NCI-H446 treated with DMSO at 0.1 percent for 48 hours (cell line): ENCODE results near the gene RAB8B.
A peak's percentile ranks its signal among the peaks of the same experiment; 100 is the strongest.

ENCODE experiments used
- DNase-seq: peaks from one replicate; lab custom pipeline; 2025; lab: John Stamatoyannopoulos, UW

RAB8B gene

DNA sequence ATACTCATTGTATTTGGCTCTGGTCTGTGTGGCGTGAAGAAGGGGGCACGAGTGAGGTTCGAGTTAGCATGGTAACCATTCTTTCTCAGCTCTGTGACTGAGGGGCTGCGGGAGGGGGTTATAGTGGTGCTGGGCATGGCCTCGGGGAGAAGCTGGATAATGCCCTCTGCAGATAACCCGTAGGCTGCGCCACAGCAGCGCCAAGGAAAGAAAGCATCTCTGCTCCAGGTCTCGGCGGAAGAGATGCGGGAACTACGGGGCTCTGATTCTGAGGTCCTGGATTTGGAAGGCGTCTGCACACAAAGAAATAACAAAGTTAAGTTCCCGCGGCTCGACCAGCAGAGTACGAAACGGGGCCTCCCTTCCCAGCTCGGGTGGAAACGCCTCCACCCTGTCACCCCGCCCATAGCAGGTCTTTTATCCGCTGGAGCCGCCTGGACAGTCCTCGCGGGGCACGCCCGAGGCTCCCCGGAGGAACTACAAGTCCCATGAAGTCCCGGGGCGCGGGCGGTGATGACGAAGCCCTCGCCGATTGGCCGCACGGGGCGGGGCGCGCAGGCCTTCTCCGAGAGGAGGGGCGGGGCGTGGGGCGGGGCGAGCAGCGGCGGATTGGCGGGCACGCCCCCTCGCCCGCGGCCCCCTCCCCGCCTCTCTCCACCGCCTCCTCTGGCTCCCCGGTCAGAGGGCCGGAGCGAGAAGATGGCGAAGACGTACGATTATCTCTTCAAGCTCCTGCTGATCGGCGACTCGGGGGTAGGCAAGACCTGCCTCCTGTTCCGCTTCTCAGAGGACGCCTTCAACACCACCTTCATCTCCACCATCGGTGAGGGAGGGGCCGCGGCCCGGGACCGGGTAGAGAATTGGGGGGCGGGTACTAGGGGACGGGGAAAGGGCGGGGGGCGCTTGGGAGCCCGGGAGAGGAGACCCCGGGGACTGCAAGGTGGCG is at the start of gene RAB8B:
Gene RAB8B (plus strand): TSS at position 681 of the 946 bp plus-strand sequence. CDS start 19 bp downstream, at position 700.
- peak; percentile 92 for DNase-seq

GRCh38 chr15:63140936-63141335 is 48.5 kb upstream of the RAB8B start:
- no peak for DNase-seq

- DNase-seq, result no peak
These were observed 44.0 kb upstream of the RAB8B start for GRCh38 chr15:63145426-63145825.

- DNase-seq, result no peak
These were observed 42.7 kb upstream of the RAB8B start for GRCh38 chr15:63146684-63147083.

DNA sequence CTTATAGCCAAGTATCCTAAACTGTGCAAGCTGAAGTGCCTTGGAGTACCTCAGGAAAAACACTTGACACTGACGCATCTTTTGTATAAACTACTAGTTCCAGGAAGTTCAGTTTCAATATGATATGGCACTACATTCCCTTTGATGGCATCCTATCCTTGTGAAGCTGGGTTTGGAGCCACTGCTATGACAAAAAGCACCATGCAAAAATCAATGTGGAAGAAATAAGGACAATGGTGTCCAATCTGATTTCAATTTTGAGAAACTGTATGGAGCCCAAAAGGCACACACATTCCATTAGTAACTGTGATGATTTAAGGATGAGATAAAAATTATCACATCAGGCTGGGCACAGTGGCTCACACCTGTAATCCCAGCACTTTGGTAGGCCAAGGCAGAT is 37.7 kb upstream of the RAB8B start:
- no peak for DNase-seq

DNA sequence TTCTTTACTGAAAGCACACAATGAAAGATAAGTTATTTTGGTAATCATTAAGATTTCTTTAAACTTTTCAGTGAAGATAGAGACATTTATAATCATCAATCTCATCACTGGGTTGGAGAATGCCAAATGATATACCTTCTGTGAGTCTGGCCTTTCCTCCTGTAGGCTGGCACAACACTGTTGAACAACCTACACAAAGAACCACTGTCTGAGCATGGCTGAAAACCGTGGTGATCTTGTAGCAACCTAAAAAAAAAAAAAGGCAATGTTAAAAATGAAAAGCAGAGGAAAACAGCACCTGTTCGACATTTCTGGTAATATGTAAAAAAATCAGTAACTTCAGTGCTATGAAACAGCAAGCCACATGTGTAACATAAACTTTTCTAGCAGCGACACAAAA is 33.9 kb upstream of the RAB8B start:
- DNase-seq, result no peak

GRCh38 chr15:63156086-63156710 is 33.2 kb upstream of the RAB8B start:
- DNase-seq, result no peak

- no peak for DNase-seq
These were observed 32.7 kb upstream of the RAB8B start for GRCh38 chr15:63156755-63157117.

GRCh38 chr15:63157118-63157843 is 32.1 kb upstream of the RAB8B start, which contains the start of gene RPS27L:
RPS27L (minus strand) TSS chr15:63157477; CDS start chr15:63157405, 72 bp downstream.
- peak; percentile 82 for DNase-seq

DNA sequence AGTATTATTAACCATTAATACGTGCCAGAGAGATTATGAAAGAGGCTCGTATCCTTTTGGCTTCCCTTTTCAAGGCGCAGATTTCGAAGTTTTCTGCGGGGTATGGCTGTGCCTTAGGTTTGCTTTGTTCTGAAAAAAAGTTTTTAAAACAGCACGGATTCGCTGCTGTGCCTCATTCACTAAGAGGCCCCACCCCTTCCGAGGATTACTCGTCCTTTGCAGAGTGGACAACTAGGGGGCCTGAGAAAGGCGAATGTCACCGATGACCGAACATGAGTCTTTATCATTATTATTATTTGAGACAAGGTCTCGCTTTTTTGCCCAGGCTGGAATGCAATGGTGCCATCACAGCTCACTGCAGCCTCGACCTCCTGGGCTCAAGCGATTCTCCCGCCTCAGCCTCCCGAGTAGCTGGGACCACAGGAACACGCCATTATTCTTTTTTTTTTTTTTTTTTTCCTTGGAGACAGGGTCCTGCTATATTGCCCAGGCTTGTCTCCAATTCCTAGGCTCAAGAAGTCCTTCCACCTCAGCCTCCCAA is 31.4 kb upstream of the RAB8B start:
- DNase-seq, result no peak

DNA sequence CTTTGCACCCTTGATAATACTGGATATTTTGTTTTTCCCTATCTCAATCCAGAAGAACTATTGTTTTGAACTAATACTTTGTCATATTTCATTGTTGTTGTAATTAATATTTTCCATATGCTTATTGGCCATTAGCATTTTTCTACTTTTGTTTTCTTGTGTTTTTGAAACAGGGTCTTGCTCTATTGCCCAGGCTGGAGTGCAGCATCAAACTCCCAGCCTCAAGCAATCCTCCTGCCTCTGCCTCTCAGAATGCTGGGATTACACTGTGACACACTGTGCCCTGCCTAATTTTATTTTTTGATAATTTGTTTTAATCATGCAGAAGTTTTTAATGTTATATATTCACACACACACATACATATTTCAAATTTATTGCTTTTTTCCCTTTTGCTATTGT is 28.8 kb upstream of the RAB8B start:
- no peak for DNase-seq

DNA sequence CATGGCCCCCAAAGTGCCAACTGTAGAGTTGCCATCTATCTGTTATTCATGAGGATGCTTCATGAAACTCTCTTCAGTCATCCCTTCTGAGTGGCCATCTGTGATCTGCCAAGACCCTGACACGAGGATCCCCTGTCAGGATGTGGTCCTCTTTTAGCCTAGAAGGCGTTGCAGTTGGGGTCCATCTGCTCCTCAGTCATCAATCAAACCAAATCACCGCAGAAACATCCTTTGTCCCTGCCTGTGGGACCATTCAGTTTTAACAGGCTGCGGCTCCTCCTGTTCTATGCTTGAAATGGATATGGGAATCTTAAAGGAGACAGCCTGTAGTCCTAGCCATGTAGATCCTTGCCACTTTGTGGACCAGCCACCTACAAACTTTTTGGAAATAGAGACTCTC is 26.2 kb upstream of the RAB8B start:
- no peak for DNase-seq

- DNase-seq, result no peak
These were observed 24.1 kb upstream of the RAB8B start for GRCh38 chr15:63165166-63165859.

DNA sequence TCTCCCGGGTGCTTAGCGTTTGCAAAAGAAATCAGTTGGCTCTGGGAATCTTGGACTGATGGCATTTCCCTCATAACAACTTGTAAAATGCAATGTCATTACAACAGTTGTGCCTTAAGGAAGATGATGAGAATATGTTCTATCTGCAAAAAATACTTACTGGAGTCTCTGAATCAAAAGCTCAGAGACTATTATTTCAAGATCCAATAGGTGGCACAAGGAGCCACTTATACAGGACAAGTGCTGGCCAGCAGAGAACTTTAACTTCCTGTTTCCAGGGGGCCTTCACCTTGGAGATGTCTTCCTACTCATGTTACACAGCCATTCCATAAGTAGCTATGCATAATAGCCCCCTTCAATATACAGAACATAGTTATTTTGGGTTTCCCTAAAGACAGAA is 23.2 kb upstream of the RAB8B start:
- DNase-seq, result no peak

DNA sequence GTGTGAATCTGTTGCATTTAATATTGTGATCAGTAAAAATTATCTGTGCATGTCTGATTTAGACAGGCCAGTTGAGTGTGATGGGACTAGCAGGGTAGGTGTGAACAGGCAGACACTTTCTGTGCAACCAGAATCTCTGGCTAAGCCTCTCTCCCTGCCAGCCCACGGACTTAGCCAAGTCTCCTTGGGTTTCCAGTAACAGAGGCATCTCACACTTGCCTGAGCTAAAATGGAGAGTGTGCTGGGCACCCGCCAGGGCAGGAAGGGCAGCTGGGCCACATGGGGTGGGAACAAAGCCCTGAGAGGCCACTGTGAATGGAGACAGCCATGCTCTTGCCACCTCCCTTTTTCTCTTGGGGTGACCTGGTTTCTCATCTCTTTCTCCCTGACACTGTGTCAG is 19.6 kb upstream of the RAB8B start:
- DNase-seq, result no peak

GRCh38 chr15:63172376-63172775 is 17.0 kb upstream of the RAB8B start:
- DNase-seq, result no peak

GRCh38 chr15:63172851-63173451 is 16.5 kb upstream of the RAB8B start:
- DNase-seq, result no peak

DNA sequence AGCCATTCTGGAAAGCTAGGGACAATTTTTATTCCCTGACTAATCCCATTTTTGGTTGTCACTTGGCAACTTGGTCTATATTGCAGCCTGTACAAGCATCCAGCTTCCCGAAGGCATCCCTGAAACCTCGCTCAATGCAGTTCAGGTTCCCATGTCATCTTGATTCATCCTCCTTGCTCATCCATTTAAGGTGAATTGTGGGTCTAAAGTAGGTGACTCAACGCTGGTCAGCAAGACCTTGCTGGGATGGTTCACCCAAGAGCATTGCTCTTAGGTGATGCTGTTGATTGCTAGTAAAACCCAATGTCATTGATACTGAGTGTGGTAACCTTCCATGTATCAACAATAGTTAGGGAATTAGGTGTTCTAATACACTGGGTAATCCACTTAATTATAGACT is 13.1 kb upstream of the RAB8B start:
- DNase-seq, result no peak

DNA sequence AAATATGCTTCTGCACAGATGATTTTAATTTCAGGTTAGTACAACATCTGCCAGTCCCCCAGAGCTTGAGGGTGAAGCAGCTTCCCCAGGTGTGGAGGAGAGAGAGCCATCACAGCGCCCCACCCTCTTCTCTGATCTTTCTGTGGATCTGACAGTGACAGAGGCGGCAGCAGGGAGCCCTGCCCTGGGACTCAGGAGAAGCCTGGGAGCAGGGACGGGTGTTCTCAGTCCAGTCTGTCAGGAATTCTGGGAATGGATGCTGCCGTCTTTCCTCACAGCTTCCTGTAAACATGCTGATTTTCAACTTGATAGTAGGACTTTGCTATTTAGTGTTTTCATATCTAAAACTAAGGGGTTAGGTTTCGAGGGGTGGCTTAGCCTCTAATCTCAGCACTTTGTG is 11.4 kb upstream of the RAB8B start:
- DNase-seq, result no peak

- DNase-seq, result no peak
These were observed 8.7 kb upstream of the RAB8B start for GRCh38 chr15:63180746-63181145.

DNA sequence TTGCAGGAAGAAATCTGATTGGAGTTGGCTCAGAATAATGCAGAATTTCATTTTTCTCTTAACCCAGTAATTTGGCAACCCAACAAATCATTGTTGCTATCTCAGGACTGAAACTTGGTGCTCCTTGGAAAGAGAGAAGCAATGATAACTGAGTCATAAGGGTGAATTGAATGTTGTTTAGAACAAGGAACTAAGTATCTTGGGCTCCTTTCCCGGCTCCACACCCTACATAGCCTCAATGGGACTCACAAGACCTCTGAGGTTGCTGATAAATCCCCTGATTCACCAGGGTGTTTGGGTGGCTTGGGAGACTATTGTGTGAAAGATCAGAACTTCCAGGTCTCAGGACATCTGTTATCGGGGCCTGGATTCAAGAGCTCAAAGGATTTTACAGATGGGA is 7.8 kb upstream of the RAB8B start:
- no peak for DNase-seq
